ENCODE results near the gene LGALS14. TPM values are rescaled to one million over a fixed set of nuclear protein-coding genes. Genes with fewer than 3 reads are reported as not detected.
A peak's percentile ranks its signal among the peaks of the same experiment; 100 is the strongest.

LGALS14 gene
- total and polyA plus RNA-seq, 2 of the 8 experiments (the other 6 are each of a cell fraction or from before 2014, with no cell fraction given) = 0.50 to 0.77 TPM

- Histone ChIP-seq H2BK120ac (replicated peaks; ENCODE audit: low read depth, low read length) (no peak overlapping the region), H3K27ac (ENCODE audit: low read depth, low read length) (no peak overlapping the region), H2BK12ac (ENCODE audit: low read depth, low read length) (no peak overlapping the region), H3K18ac (ENCODE audit: extremely low read depth, low read length) (no peak overlapping the region), H3K79me1 (ENCODE audit: low read depth, low read length) (no peaks in the 10 kb centered on the region), H3K4ac (replicated peaks; ENCODE audit: insufficient read length, low read depth, low read length) (no peak overlapping the region), H3K4me2 (ENCODE audit: insufficient read depth in 1 of 2, low read depth in 2 of 2, low read length in 2 of 2) (no peak overlapping the region), H4K91ac (replicated peaks; ENCODE audit: insufficient read length, low read length) (no peak overlapping the region), H3K23ac (ENCODE audit: insufficient read length) (no peak overlapping the region), H3K14ac (ENCODE audit: insufficient read length) (no peak overlapping the region), H3K56ac (replicated peaks; ENCODE audit: insufficient read length, low read depth, low read length) (no peak overlapping the region), H3K4me3 (ENCODE audit: extremely low read depth in 1 of 4, insufficient read depth in 2 of 4, low read depth in 3 of 4, low read length in 4 of 4) (no peak overlapping the region), H3K4me1 (replicated peaks in 1 of 4; ENCODE audit: control insufficient read depth in 3 of 4, insufficient read depth in 4 of 4, low read length in 3 of 4) (no peaks in the 10 kb centered on the region), H3K36me3 (ENCODE audit: control insufficient read depth in 2 of 4, insufficient read depth in 4 of 4, low read length in 3 of 4) (no peaks in the 10 kb centered on the region), H3K79me2 (ENCODE audit: control insufficient read depth in 1 of 2, insufficient read depth in 2 of 2, low read length in 2 of 2) (no peaks in the 10 kb centered on the region), H2BK15ac (ENCODE audit: low read length) (no peak overlapping the region), H4K8ac (ENCODE audit: extremely low read depth, insufficient read depth, low read length) (no peak overlapping the region), H2AK5ac (ENCODE audit: low read depth, low read length) (no peak overlapping the region), H2BK20ac (ENCODE audit: low read length) (no peak overlapping the region), H2AFZ (ENCODE audit: low read length) (no peak overlapping the region), H4K5ac (ENCODE audit: insufficient read length, low read depth, low read length) (no peak overlapping the region), H3K23me2 (ENCODE audit: low read depth, low read length) (no peaks in the 10 kb centered on the region), H4K20me1 (replicated peaks in 1 of 2; ENCODE audit: control insufficient read depth in 1 of 2, insufficient read depth in 2 of 2, low read length in 2 of 2) (no peaks in the 10 kb centered on the region), H3K9me3 (ENCODE audit: insufficient read depth in 2 of 2, low read depth in 1 of 2, low read length in 1 of 2) (no peaks in the 10 kb centered on the region), H2BK5ac (ENCODE audit: low read depth, low read length) (no peak overlapping the region), H3K27me3 (replicated peaks in 1 of 4; ENCODE audit: control insufficient read depth in 3 of 4, extremely low read depth in 1 of 4, insufficient read depth in 3 of 4, low read length in 3 of 4) (0 out of 7 replicates have a peak, but pooled peaks cover 0 to 2% (median 0%) of the 10 kb centered on the region in 4 experiments), H3K9ac (replicated peaks in 1 of 4; ENCODE audit: extremely low read depth in 1 of 4, low read depth in 3 of 4, low read length in 3 of 4) (no peak overlapping the region)
- TF ChIP-seq CEBPB (IDR thresholded peaks at IDR 0.05; ENCODE audit: low read depth, low read length) (peak; percentile 31; the same call in 1 of the 2 replicates), CHD1 (IDR thresholded peaks at IDR 0.05; ENCODE audit: low read depth, low read length) (no peak)
- 92% methylated on average over 2 of the region's 2 CpGs; no CpG with 5 or more reads in 1 of the 2 experiments for WGBS, 2 experiments (ENCODE audit: extremely low coverage in 1 of 2, insufficient coverage in 1 of 2, insufficient read length in 1 of 2, insufficient replicate concordance in 2 of 2, low coverage in 1 of 2, low lambda C conversion rate in 2 of 2, missing lambda C conversion rate in 1 of 2)
- POLR2A ChIA-PET (ENCODE audit: partially characterized antibody) = no interaction called here
- DNase-seq (ENCODE audit: low read depth in 1 of 2, low spot score in 2 of 2) = no peak
- FAIRE-seq = no peak
- CTCF ChIA-PET (ENCODE audit: partially characterized antibody) = interaction anchor here (1.1 to 1.7 kb wide), 3 partner anchors 12 to 20 kb away, joined by 3 to 5 read pairs (median 4); no protein-coding TSS in a partner anchor
Observed at GRCh38 chr19:39754544-39754943, 50.3 kb downstream of the LGALS14 start.

All from H1 (cell line).